GM19395 (cell line): ENCODE measurements around the gene PLEKHA1.

Experiments used
- ATAC-seq: cut with Tn5 transposase; IDR thresholded peaks from one replicate; pipeline ENCODE4 v1.9.1; 2021; ENCODE audit warnings: mild to moderate bottlenecking, moderate library complexity; ENCODE audit not compliant: unreplicated experiment

The PLEKHA1 gene

DNA sequence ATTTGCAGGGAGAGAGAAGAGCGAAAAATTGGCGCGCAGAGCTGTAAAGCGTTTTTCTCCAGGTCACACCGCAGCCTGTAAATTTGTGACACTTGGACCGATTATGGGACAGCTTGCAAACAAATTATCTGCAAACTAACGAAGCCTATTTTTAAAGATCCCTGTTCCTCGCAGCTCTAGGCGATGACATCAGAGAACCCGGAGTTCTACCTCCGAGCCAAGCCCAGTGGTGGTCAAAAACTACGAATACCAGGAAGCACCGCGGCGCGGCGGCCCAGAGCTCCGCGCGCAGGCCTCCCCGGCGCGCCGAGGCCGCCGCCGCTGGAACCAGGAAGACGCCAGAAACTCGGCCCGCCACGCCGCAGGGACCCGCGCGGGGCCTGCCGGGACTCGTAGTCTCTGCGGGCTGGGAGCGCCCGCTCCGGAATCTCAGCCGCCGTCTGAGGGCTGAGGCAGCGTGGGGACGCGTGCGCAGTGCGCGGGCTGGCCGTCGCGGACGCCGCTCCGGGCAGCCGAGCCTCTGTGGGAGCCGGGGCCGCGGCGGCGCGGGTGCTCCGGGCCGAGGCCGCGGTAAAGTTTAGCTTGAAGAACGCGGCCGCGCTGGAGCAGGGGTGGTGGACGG is at the start of gene PLEKHA1:
Gene PLEKHA1, plus strand, starts transcription at position 472 of the 622 bp plus-strand sequence. CDS start 18,493 bp downstream, outside the sequence.
- peak; percentile 82 for ATAC-seq

DNA sequence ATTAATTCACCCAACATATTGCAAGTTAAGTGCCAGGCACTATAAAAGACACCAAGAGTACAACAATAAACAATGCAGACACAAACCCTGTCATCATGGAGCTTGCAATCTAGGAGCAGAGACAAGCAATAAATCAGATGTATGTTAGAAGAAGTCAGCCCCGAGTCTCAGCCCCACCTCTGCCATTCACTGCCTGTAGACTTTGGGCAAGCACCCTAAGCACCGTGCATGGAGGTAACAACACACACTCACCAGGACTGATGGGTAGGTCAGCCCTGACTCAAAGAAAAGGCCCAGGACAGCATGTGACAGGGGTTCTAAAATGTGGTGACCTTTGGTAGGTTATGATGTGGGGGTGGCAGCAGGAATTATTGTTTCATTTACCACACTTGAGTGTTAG is 49.3 kb upstream of the PLEKHA1 start:
- no peak for ATAC-seq

DNA sequence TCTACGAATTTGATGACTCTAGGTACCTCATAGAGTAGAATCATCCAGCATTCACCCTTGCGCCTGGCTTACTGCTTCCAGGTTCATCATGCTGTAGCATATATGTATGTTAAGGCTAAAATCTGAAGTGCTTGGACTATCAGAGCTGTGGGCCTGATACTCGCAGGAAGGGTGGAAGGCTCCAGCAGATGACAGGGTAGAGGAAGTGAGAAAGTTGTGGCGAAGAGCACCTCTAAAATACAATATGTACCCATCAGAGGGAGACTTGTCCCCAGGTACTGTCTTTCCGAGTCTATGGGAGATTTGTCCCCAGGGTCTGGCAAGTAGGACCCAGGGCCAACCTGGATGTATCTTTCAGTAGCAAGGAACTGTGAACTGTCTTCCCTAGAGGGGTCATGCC is 48.1 kb upstream of the PLEKHA1 start:
- ATAC-seq: peak; percentile 69

DNA sequence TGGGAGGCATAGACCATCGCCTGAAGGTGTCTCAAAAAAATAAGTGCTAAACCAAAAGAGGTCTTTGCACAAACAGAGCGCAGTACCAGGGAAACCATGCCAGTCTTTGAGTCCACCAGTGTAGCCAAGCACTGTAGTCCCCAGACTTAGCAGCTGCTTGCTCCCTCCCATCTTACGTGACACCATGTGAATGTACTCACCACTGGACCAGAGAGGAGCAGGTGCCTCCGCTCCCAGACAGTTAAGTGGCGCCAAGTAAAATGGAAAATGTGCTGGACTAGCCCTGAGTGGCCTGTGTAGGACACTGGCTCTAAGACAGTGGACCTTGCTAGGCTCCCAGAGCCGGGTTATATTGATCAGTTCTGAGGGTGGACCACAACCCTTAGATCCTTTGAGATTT is 47.7 kb upstream of the PLEKHA1 start:
- no peak for ATAC-seq

DNA sequence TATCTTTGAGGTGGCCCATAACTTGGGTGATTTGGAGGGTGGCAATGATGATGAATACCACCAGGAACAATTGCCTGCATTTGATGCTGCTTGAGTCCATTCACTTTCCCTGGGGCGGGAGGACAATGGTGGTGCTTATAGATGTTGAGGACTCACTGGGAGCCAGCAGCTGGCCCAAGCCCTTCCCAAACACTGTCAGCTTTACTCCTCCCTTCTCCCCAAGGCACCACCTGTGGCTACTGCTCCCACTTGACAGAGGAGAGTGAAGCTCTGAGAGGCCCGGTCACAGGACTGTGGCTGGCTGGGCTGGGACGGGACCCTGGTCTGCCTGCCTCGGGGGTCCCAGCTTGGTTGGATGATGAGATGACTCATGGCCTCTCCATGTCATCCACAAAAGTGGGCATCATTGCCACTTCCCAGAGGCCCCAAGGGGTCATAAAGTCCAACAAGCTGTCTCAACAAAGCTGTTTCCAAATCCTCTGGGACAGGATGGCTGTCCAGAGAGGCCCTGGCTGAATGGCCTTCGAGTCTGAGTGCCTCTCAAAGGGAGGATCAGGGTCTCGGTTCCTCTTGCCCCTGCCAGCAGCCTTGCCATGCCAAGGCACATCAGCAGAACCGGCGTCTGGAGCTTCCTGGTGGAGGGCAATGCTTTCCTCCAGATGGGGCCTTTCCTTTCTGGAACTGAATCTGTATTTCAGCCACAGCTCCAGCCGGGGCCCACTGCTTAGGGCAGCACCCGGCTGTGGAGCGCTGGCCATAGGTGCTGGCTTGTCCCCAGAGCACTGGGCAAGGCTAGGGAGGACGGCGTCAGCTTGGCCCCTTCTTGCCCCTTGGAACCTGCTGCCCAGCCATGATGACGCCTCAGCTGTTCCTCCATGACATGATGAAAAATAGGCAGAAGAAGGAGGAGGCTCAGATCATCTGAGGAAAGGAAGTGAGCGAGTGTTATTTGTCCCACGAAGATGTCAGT is 47.0 kb upstream of the PLEKHA1 start:
- ATAC-seq: no peak

DNA sequence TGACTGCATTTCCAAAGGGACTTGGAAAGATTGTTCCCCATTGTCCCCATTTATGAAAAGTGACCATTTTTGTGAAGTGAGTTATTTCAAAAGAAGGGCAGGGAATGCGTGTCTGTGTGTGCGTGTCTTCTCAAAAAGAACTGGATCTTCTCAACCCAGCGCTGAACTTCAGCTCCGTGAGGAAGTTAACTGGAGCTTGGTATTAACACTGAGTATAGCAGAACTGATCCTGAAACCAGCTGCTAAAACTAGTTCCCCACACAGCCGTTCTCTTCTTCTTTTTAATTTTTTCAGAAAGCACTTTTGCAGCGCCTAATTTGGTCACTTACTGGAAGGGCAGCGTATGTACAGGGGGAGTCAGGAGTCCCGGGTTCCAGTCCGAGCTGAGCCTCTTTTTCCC is 45.8 kb upstream of the PLEKHA1 start:
- ATAC-seq: no peak

DNA sequence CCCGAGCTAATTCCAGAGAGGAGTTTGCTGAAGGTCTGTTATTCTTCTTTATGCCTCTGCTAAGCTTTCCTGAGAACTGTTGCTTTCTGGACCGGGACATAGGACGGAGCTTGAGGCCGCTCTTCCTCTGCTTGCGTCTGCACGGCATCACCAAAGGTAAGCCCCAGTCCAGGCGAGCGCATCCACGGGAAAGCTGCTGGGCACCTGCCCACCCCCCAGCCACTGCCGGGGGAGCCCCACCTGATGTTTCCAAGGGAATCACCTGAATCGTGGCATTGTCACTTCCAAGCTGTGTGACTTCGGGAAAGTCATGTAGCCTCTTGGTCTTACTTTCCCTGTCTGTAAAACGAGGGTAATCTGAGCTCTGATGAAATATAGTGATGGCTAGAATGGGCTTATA is 45.1 kb upstream of the PLEKHA1 start:
- no peak for ATAC-seq

DNA sequence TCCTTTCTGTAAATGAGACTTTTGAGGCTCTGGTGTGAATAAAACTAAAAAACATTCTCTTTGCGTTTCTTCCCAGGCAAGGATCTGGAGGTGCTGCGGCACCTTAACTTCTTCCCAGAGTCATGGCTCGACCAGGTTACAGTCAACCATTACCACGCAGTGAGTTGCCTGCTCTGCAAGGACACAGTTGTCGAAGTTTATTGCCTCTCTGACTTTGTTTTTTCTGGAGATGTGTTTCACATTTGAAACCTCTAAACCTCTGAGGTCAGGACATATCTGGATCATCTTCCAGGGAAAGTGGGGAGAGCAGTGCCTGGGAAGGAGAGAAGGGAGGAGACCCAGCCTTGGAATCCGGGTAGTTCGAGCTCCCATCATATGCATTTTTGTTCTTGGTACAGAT is 43.4 kb upstream of the PLEKHA1 start:
- ATAC-seq: no peak

DNA sequence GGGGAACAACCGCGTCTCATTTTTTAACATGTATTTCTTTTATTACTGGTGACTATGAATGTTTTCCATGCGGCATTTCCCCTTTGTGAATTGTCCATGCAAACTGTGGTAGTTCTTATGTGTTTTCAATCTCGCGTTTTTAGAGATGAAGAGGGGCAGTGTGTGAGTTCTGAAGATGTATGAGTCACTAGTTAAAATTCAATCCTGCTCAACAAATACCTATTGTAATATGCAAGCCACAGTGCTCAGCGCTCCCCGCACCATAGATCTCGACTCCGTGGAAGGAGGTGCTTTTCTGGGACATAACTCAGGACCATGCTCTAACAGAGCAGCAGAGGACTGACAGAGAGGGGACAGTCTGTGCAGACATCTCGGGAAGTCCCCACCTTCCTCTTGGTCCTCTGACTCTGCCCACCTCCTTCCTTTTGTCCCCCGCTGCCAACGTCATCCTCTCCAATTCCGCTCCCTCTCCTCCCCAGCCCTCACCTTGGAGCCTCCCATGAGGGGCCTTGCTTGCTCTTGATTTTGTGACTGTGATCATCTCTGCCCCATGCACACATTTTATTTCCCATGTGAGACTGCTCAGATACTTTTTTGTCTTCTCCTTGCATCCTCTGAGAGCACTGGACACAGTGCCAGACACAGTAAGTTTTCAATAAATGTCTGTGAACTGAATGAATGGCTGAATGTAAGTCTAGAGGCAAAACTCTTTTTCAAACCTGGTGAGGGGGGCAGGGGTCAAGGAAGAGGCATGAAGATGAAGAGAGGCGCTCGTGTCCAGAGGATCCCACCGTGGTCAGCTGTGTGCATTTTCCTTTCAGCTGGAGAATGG is 42.7 kb upstream of the PLEKHA1 start:
- ATAC-seq: no peak

DNA sequence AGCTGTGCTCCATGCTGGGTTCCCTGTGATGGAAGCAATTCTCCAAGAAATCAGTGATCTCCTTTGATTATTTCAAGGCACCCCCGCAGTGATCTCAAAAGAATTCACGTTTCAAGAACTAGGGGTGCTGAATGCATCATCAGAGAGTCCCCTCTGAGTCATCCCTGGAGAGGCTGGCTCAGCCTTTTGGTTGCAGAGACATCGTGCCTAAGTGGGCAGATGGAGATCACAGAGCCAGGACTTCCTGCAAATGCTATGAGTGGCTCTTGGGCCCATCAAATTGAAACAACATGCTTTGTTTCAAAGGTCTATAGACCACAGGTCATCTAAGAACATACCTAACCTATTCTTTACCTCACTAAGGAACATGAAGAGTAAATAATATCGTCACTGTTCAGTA is 41.5 kb upstream of the PLEKHA1 start:
- no peak for ATAC-seq

DNA sequence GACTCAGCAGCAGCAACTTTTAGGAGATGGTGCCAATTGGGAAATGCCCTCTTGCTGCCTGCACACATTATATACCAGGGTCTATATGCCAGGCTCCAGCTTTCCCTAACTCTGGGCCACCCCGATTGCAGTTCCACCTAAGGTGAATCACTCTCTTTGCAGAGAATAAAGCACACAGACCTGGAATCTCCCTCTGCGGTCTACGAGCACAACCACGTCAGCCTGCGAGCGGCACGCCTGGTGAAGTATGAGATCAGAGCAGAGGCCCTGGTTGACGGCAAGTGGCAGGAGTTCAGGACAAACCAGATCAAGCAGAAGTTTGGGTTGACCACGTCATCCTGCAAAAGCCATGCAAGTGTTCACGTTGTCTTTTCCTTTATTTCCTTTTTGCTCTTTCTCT is 38.2 kb upstream of the PLEKHA1 start:
- ATAC-seq: no peak

DNA sequence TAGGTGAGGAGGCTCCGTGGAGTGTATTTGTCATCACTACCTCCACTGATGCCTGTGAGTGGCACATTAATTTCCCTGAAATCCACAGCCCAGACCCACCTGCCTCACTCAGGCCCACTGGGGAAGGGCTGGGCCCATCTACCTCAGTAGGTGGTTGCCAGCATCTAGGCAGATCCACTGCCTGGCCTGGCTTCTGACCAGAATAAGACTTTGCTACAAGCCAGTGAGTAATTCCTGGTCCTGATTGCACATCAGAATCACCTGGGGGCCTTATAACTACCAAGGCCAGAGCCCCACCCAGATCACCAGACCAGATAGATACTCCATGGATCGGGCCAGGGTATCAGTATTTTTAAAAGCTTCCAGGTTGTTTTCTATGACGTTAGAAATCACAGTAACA is 37.5 kb upstream of the PLEKHA1 start:
- no peak for ATAC-seq

DNA sequence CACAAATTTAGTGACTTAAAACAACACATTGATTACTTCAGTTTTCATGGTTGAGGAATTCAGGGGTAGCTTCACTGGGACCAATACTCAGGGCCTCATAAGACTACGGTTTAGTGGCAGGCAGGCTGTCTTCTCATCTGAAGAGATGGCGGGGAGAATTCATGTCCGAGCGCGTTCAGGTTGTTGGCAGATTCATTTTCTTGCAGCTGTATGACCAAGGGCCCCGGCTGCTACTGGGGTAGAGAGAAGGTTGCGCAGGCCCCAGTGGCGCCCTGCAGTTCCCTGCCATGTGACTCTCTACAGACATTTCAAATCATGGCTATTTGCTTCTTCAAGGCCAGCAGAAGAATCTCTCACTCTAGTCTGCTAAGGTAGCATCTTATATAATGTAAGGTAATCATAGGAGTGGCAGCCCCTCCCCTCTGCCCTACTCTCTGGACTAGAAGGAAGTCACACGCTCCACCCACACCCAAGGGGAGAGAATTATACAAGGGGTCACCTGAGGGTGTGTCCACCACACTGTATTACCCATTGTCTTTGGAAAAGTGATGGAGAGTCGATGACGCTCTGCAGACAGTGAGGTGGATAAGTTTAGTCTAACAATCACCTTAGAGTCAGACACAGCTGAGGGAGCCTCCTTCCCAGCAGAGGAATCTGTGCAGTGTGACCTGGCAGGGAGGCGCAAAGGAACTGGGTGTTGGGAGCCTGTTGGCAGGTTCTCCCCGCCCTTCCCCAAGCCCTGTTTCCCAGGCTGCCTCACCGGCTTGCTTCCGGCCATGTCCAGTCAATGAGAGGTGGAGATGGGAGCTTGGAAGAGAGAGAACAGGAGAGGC is 35.7 kb upstream of the PLEKHA1 start:
- ATAC-seq: no peak

DNA sequence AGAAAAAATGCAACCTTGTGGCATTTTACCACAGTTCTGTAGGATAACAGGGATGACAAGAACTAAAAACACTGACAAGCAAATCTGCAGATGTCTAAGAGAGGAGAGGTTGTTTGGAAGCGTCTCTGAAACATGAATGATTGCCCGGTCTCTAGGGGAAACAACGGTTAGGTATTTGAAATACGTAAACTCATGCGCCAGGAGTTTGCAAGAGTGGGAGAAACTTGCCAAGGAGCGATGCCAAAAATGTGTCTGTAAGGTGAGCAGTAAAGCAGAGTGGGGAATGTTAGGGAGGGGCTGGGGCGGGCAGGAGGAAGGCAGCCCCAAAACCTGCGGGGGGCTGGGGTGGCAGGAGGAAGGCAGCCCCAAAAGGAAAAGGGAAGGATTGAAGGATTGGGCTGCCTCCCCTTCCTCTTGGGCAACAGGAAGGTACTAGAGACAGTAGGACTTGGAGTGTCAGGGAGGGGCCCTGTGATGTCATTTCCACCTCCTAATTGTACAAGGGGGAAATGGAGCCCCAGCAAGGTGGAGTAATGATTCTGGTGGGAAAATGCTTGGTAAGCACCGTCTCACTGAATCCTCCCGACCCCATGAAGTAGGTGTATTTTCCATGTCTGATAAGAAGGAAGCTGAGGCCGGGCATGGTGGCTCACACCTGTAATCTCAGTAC is 33.2 kb upstream of the PLEKHA1 start:
- ATAC-seq: no peak

DNA sequence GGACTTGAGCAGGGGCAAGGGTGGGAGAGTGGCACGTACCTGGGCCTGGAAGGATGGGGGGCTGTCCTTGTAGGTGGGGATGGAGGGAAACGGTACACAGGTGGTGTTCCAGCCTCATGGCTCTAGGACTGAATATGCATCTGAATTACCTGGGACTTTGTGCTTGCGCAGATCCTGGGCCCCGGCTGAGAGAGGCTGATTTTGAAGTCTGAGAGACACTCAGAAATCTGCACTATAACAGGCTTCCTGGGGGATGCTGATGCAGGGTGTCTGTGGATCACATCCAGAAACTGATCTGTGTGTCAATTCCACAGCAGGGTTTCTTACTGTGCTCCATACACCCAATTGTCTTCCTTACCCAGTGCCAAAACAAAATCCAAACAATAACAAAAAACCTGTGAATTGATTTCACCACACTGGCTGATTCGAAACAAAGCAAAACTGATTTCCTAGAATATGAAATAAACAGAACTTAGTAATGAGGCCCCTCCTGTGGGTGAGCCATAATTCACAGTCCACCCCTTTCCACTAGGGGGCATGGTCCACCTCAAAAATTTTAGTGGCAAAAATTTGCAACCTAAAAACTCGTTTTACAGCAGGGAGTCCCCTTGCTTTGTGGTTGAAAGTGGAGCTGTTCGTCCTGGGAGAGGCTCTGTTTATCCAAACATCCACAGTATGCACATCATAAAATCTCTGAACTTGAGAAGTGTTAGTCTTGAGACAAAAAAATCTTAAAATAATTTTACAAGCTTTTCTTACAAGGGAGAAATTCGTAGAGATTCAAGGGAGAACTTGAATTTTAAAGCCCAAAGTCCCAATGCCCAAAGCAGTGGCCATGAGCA is 32.0 kb upstream of the PLEKHA1 start:
- no peak for ATAC-seq

DNA sequence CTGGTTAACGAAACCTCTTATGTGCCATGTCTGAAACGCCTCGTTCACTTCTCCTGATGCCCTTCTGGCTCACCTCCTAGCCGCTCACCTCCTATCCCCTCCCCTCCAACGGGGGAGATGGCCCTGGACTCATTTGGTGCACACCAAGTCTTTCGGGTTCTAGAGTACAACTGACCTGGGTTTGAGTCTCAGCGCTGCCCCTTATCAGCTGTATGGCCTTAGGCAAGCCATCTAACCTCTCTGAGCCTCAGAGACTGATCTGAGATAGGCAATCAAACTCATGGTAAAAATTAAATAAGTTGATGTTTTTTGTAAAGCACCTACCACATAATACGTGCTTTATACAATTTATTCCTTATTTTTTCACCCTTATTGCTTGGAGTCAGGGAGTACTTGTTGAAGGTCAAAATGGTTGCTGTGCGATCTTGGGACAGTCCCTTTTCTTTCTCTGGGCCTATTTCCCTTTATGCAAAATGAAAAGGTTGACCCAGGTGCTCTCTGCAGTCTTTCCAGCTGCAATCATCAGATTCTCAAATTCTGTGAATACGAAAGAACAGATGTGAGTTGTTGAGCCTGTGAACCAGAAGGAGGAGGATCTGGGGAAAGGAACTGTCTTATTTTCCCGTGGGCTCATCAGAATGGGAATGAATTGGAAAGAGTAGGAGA is 31.2 kb upstream of the PLEKHA1 start:
- ATAC-seq: no peak

DNA sequence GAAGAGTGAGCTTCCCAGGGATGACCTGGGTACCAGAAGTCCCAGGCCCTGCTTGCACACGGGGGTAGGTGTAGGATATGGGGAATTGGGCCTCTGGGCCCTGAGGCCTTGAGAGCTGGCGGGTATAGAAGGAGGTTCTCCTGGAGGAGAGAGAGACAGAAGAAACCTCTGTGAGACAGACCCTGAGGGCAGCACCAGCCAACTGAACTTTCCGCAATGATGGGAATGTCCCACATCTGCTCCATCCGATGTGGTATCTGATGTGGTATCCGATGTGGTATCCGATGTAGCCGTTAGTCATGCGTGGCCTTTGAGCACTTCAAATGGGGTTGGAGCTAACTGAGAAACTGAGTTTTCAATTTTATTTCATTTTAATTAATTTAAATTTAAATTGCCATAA is 30.6 kb upstream of the PLEKHA1 start:
- ATAC-seq: no peak

DNA sequence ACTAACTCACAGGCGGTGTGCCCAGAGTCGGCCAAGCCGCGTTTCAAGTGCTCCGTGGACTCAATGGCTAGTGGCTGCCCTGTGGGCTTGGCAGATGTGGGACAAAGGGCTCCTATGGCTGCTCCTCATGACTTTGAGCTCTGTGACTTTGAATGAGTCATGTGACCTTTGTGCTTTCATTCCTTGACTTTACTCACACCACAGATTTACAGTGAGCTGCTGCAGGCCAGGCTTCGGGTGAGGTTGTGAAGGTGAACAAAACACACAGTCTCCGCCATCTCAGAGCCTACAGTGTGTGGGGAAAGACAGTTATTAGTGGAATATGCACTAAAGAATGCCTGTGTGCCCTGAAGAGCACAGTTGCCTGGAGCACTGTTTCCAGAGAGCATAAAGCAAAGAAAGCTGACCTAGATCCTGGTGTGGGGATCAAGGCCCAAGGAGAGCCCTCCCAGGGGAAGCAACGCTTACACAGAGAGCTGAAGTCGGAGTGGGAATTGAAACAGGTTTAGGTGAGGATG is 29.7 kb upstream of the PLEKHA1 start:
- ATAC-seq: no peak
